GM12891 (cell line): Measurements from ENCODE around the gene TULP1.
"Not testable (repeated sequence)": the region's sequence is repeated elsewhere in the genome, so short reads cannot be mapped to it uniquely, and the experiment has no call there.

ENCODE experiments used
- DNase-seq: peaks from one replicate; pipeline ENCODE4 v3.0.0; 2011; ENCODE audit warnings: low spot score; ENCODE audit not compliant: insufficient read length
- FAIRE-seq: peaks from 2 replicates; lab custom pipeline; 2011; peaks lifted over from hg19 to GRCh38; lab: Jason Lieb, UNC
- PAX5 ChIP-seq: IDR thresholded peaks from 2 replicates; pipeline ENCODE4 v1.6.1; 2011; ENCODE audit warnings: low read length, moderate library complexity, mild to moderate bottlenecking; ENCODE audit not compliant: insufficient read depth, severe bottlenecking
- POLR2A ChIP-seq: IDR thresholded peaks from 2 replicates; pipeline ENCODE4 v1.6.1; 2011; ENCODE audit warnings: low read depth, low read length, control low read depth
- POLR2AphosphoS5 ChIP-seq: IDR thresholded peaks from 2 replicates; pipeline ENCODE4 v1.6.1; 2011; ENCODE audit warnings: low read depth, low read length, control low read depth
- POU2F2 ChIP-seq: IDR thresholded peaks from 2 replicates; pipeline ENCODE4 v1.6.1; 2011; ENCODE audit warnings: low read depth, mild to moderate bottlenecking, control low read depth, low read length, moderate library complexity
- SPI1 ChIP-seq: IDR thresholded peaks from 2 replicates; pipeline ENCODE4 v1.6.1; 2011; ENCODE audit warnings: low read depth, low read length, control low read depth
- TAF1 ChIP-seq: IDR thresholded peaks from 2 replicates; pipeline ENCODE4 v1.6.1; 2011; ENCODE audit warnings: low read depth, low read length, control low read depth

TULP1 gene

DNA sequence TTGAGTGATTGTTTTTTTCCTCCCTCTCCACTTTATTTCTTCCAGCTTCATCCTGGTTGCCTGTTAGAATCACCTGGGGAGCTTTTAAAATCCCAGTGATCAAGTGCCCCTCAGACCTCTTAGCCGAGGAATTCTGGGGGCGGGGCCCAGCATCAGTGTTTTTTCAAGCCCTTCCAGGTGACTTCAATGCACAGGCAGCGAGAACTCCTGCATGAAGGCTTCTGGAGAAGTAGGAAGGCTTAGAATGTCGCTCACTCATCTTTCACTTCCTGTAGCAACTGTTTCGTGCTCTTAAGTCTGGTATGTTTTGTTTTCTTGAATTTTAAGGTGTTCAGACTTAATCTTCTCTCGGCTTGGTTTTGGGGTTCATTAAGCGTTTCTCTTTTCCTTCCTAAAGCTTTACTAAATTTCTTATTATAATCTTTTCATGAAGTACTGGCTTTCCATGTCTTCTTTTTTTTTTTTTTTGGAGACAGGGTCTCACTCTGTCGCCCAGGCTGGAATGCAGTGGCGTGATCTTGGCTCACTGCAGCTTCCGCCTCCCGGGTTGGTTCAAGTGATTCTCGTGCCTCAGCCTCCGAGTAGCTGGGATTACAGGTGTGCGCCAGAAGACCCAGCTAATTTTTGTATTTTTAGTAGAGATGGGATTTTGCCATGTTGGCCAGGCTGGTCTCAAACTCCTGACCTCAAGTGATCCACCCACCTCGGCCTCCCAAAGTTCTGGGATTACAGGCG, 30.9 kb upstream of the TULP1 start:
- no peak for FAIRE-seq
- DNase-seq: no peak

DNA sequence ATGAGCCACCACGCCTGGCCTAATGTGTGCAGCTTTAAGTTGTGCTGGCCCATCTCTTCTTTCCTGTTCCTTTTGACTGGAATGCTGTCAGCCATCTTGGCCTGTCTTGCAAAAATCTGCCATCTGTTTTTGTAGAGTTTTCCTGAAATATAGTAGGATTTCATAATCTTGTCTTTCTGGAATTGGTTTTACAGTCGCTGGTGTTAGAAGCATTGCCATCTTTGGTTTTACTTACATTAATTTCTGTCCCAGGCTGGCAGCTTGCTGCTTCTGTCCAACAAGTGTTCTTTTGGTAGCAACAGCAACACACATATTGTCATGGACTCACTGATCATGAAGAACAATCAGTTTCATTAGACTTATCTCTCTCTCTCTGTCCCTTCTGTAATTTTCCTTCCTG, 29.1 kb upstream of the TULP1 start:
- FAIRE-seq (no peak), DNase-seq (no peak)
- TF ChIP-seq SPI1: no peak
- TF ChIP-seq POLR2AphosphoS5: no peak

More for the DNA sequence above, 30.9 kb upstream of the TULP1 start:
- TF ChIP-seq SPI1: peak; percentile 19; the same call in 1 of the 2 replicates
- TF ChIP-seq POLR2A: no peak
- no peak for TF ChIP-seq POLR2AphosphoS5
- TF ChIP-seq PAX5: no peak

DNA sequence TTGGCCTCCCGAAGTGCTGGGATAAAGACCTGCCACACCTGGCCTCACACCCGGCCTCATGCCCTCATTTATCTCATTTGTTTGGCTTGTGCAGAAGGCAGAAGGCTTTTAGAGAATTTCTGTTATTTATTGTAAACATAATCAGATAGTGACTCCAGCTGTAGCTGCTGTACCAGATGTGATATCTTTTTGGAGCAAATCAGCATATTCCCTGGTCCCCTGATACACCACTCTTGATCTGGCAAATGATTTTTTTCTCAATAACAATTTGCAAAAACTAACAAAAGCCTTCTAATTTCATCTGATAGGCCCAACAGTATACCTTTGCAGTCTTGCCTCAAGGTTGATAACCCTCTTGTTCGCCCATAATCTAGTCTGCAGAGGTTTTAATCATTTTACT, 26.5 kb upstream of the TULP1 start:
- no peak for TF ChIP-seq POLR2AphosphoS5
- TF ChIP-seq POU2F2: no peak
- TF ChIP-seq SPI1: no peak
- no peak for TF ChIP-seq PAX5
- TF ChIP-seq POLR2A: no peak
- TF ChIP-seq TAF1: no peak
- FAIRE-seq: no peak
- DNase-seq: no peak

DNA sequence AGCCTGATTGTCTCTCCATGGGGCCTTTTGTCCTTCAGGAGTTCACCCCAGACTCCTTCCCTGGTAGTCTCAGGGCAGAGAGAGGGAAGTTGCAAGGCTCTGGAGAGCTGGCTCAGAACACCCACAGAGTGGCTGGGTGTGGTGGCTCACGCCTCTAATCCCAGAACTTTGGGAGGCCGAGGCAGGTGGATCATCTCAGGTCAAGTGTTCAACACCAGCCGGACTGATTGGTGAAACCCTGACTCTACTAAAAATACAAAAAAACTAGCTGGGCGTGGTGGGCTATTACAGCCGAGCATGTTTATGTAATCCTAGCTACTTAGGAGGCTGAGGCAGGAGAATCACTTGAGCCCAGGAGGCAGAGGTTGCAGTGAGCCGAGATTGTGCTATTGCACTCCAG, 23.2 kb upstream of the TULP1 start:
- DNase-seq, FAIRE-seq: not testable (repeated sequence)

DNA sequence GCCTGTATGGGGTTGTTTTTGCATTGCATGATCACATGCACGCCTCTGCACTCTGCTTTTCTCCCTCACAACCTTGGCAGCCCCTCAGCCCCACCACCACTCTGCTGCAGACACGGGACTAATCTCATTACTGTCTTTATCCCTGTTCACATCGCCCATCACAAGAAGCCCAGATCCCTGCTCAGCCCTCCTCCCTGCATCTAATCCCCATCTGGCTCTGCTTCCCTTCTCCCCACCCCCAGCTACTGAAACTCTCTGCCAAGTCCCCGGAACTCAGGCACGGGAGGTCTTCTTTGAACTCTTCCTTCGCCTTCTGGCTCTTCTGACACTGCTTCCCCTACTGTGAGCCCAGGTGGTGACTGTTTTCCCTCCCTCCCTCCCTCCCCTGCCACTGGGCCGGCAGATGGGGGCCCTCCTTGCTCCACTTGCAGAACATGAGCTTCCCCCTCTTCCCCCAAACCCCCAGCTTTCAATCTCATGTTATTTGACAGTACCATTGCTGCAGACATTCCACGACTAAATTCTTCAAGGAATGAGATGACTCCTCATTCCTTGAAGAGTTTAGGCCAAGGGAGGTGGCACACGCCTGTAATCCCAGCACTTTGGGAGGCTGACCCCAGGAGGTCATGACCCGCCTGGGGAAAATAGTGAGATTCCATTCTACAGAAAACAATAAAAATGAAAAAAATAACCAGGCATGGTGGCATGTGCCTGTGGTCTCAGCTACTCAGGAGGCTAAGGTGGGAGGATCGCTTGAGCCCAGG, 21.9 kb upstream of the TULP1 start:
- TF ChIP-seq TAF1 (no peak), POLR2A (no peak)
- DNase-seq: no peak
- FAIRE-seq: no peak

DNA sequence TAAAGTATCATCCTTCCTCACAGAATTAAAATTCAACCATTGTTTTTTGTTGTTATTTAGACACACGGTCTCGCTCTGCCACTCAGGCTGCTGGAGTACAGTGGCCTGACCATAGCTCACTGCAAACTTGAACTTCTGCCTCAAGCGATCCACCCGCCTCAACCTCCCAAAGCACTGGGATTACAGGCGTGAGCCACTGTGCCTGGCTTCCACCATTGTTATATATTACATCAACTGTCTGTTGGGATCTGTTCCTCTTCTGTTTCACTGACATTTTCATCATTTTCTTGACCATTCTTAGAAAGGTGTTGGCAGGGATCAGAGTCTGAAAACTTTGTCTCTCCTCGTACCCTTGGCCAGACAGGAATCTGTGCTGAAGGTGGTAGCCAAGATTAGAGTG, 21.3 kb upstream of the TULP1 start:
- FAIRE-seq: no peak
- no peak for DNase-seq
- TF ChIP-seq POU2F2: no peak
- TF ChIP-seq TAF1: no peak
- TF ChIP-seq POLR2AphosphoS5: no peak
- no peak for TF ChIP-seq SPI1
- TF ChIP-seq POLR2A: no peak
- no peak for TF ChIP-seq PAX5

DNA sequence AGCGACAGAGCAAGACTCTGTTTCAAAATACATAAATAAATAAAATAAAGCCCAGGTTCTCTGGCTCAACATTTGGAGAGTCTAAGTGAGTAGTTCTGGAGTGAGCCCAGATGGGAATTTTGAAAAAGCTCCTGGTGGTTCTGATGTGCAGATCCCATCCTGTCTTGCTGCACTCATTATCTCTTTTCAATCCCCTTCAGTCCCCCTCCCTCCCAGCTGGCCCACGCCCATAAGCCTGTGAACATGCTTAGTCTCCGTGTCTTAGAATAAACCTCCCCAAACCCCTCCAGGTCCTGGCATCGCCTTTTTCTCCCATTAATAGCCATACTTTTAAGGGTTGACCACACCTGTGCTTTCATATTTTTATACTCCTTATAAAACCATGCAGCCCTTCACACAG, 19.4 kb upstream of the TULP1 start:
- FAIRE-seq: no peak
- TF ChIP-seq TAF1 (no peak), POLR2AphosphoS5 (no peak), PAX5 (no peak), SPI1 (no peak), POLR2A (no peak), POU2F2 (no peak)
- no peak for DNase-seq

DNA sequence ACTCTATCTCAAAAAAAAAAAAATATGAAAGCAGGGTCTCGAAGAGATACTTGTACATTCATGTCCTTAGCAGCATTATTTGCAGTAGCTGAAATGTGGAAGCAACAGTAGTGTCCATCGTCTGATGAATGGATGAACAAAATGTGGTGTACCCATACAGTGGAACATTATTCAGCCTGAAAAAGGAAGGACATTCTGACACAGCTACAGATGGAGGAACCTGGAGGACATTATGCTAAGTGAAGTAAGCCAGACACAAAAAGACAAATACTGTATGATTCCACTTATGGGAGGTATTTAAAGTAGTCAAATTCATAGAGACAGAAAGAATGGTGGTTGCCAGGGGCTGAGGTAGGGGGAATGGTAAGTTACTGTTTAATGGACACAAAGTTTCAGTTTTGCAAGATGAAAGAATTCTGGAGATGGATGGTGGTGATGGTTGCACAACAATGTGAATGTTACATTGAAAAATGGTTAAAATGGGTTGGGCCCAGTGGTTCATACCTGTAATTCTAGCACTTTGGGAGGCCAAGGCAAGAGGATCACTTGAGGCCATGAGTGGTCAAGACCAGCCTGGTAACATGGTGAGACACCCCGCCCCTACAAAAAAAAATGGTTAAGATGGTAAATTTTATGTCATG, 11.8 kb upstream of the TULP1 start:
- no peak for DNase-seq
- TF ChIP-seq POLR2A (no peak), POLR2AphosphoS5 (no peak), SPI1 (no peak)
- no peak for FAIRE-seq

DNA sequence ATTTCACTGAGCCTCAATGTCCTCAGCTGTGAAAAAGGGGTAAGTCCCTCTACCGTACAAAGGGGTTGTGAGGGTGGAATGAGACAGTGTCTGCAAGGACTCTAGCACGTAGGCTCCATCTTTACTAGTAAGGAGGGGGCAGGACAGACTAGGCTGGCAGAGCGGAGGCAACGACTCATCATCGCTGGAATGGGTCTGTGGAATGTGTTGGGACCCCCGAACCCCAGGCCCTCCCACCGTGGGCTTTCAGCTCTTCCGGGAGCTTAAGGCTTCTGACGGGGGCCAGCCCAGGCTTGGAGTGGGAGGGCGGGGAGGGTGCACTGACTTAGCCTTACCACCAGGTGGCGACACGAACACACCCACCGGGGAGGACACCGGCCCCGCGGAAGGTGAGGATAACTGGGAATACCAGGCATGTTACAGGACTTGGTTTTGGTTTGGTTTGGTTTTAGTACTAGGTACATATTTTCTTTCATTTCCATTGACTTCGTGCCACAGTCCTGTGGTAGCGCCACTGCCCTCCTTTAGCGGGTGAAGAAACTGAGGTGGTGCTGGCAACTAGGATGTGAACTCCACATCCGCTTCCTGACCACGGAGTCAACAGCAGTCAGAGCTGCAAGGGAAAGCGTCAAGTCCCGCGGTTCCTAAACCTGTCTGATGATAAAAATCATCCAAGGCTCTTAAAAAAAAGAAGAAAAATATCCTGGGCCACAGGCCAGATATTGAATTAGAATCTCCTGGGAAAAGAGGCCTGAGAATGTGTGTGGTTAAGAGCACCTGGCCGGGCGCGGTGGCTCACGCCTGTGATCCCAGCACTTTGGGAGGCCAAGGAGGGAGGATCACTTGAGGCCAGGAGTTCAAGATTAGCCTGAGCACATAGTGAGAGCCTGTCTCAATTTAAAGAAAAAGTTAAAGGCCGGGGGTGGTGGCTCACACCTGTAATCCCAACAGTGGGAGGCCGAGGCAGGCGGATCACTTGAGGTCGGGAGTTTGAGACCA, 10.3 kb upstream of the TULP1 start:
- peak; percentile 68 for FAIRE-seq
- no peak for TF ChIP-seq POLR2A
- TF ChIP-seq POU2F2: peak; percentile 30; the same call in 1 of the 2 replicates
- TF ChIP-seq TAF1: no peak

DNA sequence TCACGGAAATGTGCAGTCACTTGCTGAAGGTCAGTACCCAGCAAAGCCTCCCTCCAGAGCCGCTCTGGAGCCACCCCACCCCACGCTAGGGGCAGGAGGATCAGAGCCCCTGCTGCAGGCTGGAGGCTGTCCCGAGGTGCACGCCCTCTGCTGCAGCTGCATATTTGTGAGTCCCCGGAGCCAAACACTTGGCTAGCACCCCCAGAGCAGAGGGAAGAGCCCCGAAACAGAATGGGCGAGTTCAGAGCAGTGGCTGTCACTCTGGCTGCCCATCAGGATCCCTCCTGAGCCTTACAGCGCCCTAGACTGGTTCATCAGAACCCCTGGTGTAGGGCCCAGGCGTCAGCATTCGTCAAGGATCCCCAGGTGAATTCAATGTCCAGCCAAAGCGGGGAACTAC, 9.5 kb upstream of the TULP1 start:
- TF ChIP-seq POU2F2 (no peak), SPI1 (no peak), POLR2A (no peak), TAF1 (no peak), POLR2AphosphoS5 (no peak), PAX5 (no peak)
- no peak for DNase-seq
- no peak for FAIRE-seq

More for the DNA sequence above, 10.3 kb upstream of the TULP1 start:
- DNase-seq: peak; percentile 78
